Heart right ventricle (tissue), 16 donors: ENCODE measurements around the gene PIM1. TPM values are rescaled to one million over a fixed set of nuclear protein-coding genes. Genes with fewer than 3 reads are reported as not detected.

Experiments used
- ATAC-seq, 8 donors: fragments of 200-7000 bp; cut with Tn5 transposase; one replicate each; pipeline ENCODE4 v1.9.1; 2020; ENCODE audit warnings: mild to moderate bottlenecking in 8 of 8, moderate library complexity in 8 of 8, moderate number of reproducible peaks in 1 of 8
- DNase-seq, 2 donors: peaks; one replicate each; pipeline ENCODE4 v3.0.0-alpha.2; 2020
- H3K27ac ChIP-seq, 10 donors: fragments of 200-600 bp; sonication (generic) in 2 of 10; one replicate each; pipeline versions ENCODE4 v1.5.0 to v1.8.0; 2020 to 2022; ENCODE audit warnings: mild to moderate bottlenecking in 3 of 10
- H3K27me3 ChIP-seq, 7 donors: fragments of 200-600 bp; one replicate each; pipeline ENCODE4 v1.8.0; 2021 to 2022; ENCODE audit warnings: mild to moderate bottlenecking in 2 of 7
- H3K36me3 ChIP-seq, 9 donors: fragments of 200-600 bp; sonication (generic) in 1 of 9; one replicate each; pipeline versions ENCODE4 v1.5.0 to v1.8.0; 2020 to 2022; ENCODE audit warnings: mild to moderate bottlenecking in 2 of 9
- H3K4me1 ChIP-seq, 9 donors: fragments of 200-600 bp; sonication (generic) in 1 of 9; one replicate each; pipeline versions ENCODE4 v1.5.0 to v1.8.0; 2020 to 2022; ENCODE audit warnings: mild to moderate bottlenecking in 4 of 9
- H3K4me3 ChIP-seq, 10 donors: fragments of 200-600 bp; sonication (generic) in 2 of 10; one replicate each; pipeline versions ENCODE4 v1.5.0 to v1.8.0; 2020 to 2022; ENCODE audit warnings: mild to moderate bottlenecking in 7 of 10, moderate library complexity in 2 of 10
- H3K9me3 ChIP-seq, 11 donors: fragments of 200-600 bp in 10 of 11; sonication (generic) in 2 of 11; one replicate each; pipeline versions ENCODE4 v1.5.0 to v1.8.0; 2013 to 2022; ENCODE audit warnings: mild to moderate bottlenecking in 2 of 11, control low read depth in 1 of 11, moderate library complexity in 1 of 11
- CTCF ChIP-seq, 9 donors: fragments of 200-600 bp; sonication (generic) in 2 of 9; IDR thresholded peaks; one replicate each; pipeline versions ENCODE4 v1.5.0 to v1.8.0; 2021 to 2022; ENCODE audit warnings: antibody characterized with exemption in 9 of 9, mild to moderate bottlenecking in 5 of 9, moderate library complexity in 1 of 9
- WGBS, 2 donors: extraction: QIAGEN DNeasy Blood & Tissue Kit; methylation state at CpG; one replicate each; pipeline ENCODE4 v1.1.7; 2013; ENCODE audit warnings: inconsistent platforms in 1 of 2; 5-methylcytosine and 5-hydroxymethylcytosine counted together
- intact Hi-C, 10 donors: fragments of 100-400 bp; cut with DNase I; formaldehyde crosslinking; loops; one replicate each; pipeline versions ENCODE4 v1.11.1 to v1.14.2; 2022
- polyA plus RNA-seq, 2 donors: library from polyadenylated mRNA; stranded (reverse); fragments of 200-250 nt; gene quantifications; one replicate each; pipeline ENCODE4 v1.2.3, GENCODE V29; 2013
- total RNA-seq, 10 donors: library from RNA; stranded (reverse); fragmentation: NEBNext Ultra II Directional in 3 of 10; extraction: Animal tissue kit (Norgen Biotek cat#: 25700) in 3 of 10; gene quantifications; one replicate each; pipeline versions ENCODE4 v1.2.1 to v1.2.4, GENCODE V29; 2021 to 2023
- donor health status: Arrhythmogenic right ventricular cardiomyopathy.
- donor health status: ischemic (EF 13 %, LVEDD 7.1; RV severe dilation, severe dysfunction).
- donor health status: healthy with polysubstance abuse.
- donor health status: DM: no; HTN: yes; CAD: no.
- donor health status: DM: no; HTN: no; CAD: no.
- donor health status: ischemic (EF 25% LVEDD 6.9; RV normal size, moderate dysfunction).
- donor health status: ischemic (EF 25% LVEDD 5.7; RV mildly dilated, moderate dysfunction).
- donor health status: healthy.
- donor health status: DM: yes; HTN: yes; CAD: no.
- donor health status: Ischemic cardiomyopathy.
- donor health status: ischemic (EF 35%, LVEDD 5.7; RV mildly dilated, moderate dysfunction).
- donor health status: nonischemic (EF 11% LVEDD 7.7; RV severe dilation, severe dysfunction).
- donor health status: DM: yes; HTN: yes; CAD: no.
- donor health status: PGD.
- donor health status: ischemic (EF 29% LVEDD 5.4; RV normal size, mild dysfunction).
- donor health status: nonischemic (EF 23%, LVEDD 6.1; RV moderate dilation, normal function).

PIM1 gene
- total and polyA plus RNA-seq, 12 donors = 9.2 to 106 (median 16.3) TPM

GRCh38 chr6:37218061-37218460 lies 48.1 kb downstream of the PIM1 start:
- intact Hi-C loops = loop anchor here in 6 of 10 donors (10.0 kb wide), 4 partner anchors 193 to 453 kb away; partner anchors contain the start of genes C6orf89 (in 3 of the 6) and PPIL1 (in 1 of the 6)
- 95 to 96% methylated on average over 6 of the region's 6 CpGs for WGBS, 2 donors

GRCh38 chr6:37218511-37218910 lies 48.6 kb downstream of the PIM1 start:
- intact Hi-C loops = loop anchor here in 6 of 10 donors (10.0 kb wide), 4 partner anchors 194 to 454 kb away; partner anchors contain the start of genes C6orf89 (in 3 of the 6) and PPIL1 (in 1 of the 6)
- no peak for ATAC-seq
- 77 to 79% methylated on average over 8 of the region's 8 CpGs for WGBS, 2 donors
- no peaks in the 10 kb centered on the region for H3K27me3 ChIP-seq
- H3K36me3 ChIP-seq = no peaks in the 10 kb centered on the region
- H3K4me1 ChIP-seq = peaks cover 0 to 44% (median 9%) of the 10 kb centered on the region in 9 donors
- DNase-seq = no peak
- no peak for TF ChIP-seq CTCF (IDR thresholded peaks at IDR 0.05)
- H3K27ac ChIP-seq = peak overlapping the region in 1 of 10 donors; percentile 34
- no peak overlapping the region for H3K4me3 ChIP-seq
- H3K9me3 ChIP-seq = no peaks in the 10 kb centered on the region

More at GRCh38 chr6:37218061-37218460, 48.1 kb downstream of the PIM1 start:
- no peaks in the 10 kb centered on the region for H3K36me3 ChIP-seq
- no peak for TF ChIP-seq CTCF (IDR thresholded peaks at IDR 0.05)
- no peak overlapping the region for H3K4me3 ChIP-seq
- DNase-seq (no peak), ATAC-seq (no peak)
- H3K9me3 ChIP-seq = no peaks in the 10 kb centered on the region
- peak overlapping the region in 1 of 10 donors; percentile 2 for H3K27ac ChIP-seq
- peaks cover 0 to 43% (median 9%) of the 10 kb centered on the region in 9 donors for H3K4me1 ChIP-seq
- no peaks in the 10 kb centered on the region for H3K27me3 ChIP-seq

- H3K4me3 ChIP-seq = peak overlapping the region in 9 of 10 donors; percentile 34 to 87 (median 72)
- 52 to 57% methylated on average over 6 of the region's 6 CpGs for WGBS, 2 donors
- ATAC-seq = peak in 2 of 8 donors; percentile 5 to 8
- H3K4me1 ChIP-seq = peaks cover 0 to 44% (median 9%) of the 10 kb centered on the region in 9 donors
- DNase-seq = no peak
- no peaks in the 10 kb centered on the region for H3K9me3 ChIP-seq
- H3K27ac ChIP-seq = peak overlapping the region in 6 of 10 donors; percentile 15 to 69 (median 40)
- no peaks in the 10 kb centered on the region for H3K27me3 ChIP-seq
- no peak for TF ChIP-seq CTCF (IDR thresholded peaks at IDR 0.05)
- no peaks in the 10 kb centered on the region for H3K36me3 ChIP-seq
- intact Hi-C loops = no loop called here
Observed at GRCh38 chr6:37221585-37222124, 51.7 kb downstream of the PIM1 start.

GRCh38 chr6:37222125-37222967 lies 52.4 kb downstream of the PIM1 start:
- ATAC-seq = peak; percentile 93 to 97 (median 94)
- WGBS, 2 donors = 0 to 1% methylated on average over 39 of the region's 39 CpGs
- TF ChIP-seq CTCF (IDR thresholded peaks at IDR 0.05) = peak in 1 of 9 donors; percentile 18
- intact Hi-C loops = no loop called here
- Histone ChIP-seq H3K36me3 (no peaks in the 10 kb centered on the region), H3K27me3 (no peaks in the 10 kb centered on the region), H3K4me3 (peak overlapping the region; percentile 34 to 87 (median 71)), H3K9me3 (no peaks in the 10 kb centered on the region), H3K4me1 (peaks cover 0 to 44% (median 9%) of the 10 kb centered on the region in 9 donors), H3K27ac (peak overlapping the region in 7 of 10 donors; percentile 15 to 69 (median 39))
- peak; percentile 67 to 75 for DNase-seq
